ENCODE results near the gene IFNL3. TPM values are rescaled to one million over a fixed set of nuclear protein-coding genes. Genes with fewer than 3 reads are reported as not detected.

Gene IFNL3
- 0.81 TPM in 1 of 2 replicates, not detected in the other for polyA plus RNA-seq

GRCh38 chr19:39244410-39245100, at the start of gene IFNL3:
Gene IFNL3, minus strand, starts transcription at chr19:39245006. Its CDS starts 39 bp downstream, at chr19:39244967.

GRCh38 chr19:39268085-39268484, 23.3 kb upstream of the IFNL3 start, which contains the start of gene IFNL2:
Gene IFNL2, plus strand, starts transcription at chr19:39268396. Its CDS starts 173 bp downstream, at chr19:39268569.

GRCh38 chr19:39248806-39249205, 4.0 kb upstream of the IFNL3 start, which contains the start of gene IFNL4:
Gene IFNL4, minus strand, starts transcription at chr19:39248856.

GRCh38 chr19:39203372-39204341, 41.1 kb downstream of the IFNL3 start, which contains the start of gene SYCN:
Gene SYCN, minus strand, starts transcription at chr19:39204263. Its CDS starts 9 bp downstream, at chr19:39204254.

GRCh38 chr19:39196860-39197562, 47.8 kb downstream of the IFNL3 start, which contains the start of gene NCCRP1:
Gene NCCRP1, plus strand, starts transcription at chr19:39196964. Its CDS starts 19 bp downstream, at chr19:39196983.

Other genes starting within 250 kb of the IFNL3 start
- gene FBXO27, start 212.5 kb downstream of the IFNL3 start, polyA plus RNA-seq = 2.2 and 2.7 TPM in 2 replicates
- gene ACP7, start 160.6 kb downstream of the IFNL3 start, polyA plus RNA-seq = not detected in 2 replicates
- gene PAK4, start 119.2 kb downstream of the IFNL3 start, polyA plus RNA-seq = 0.22 and 2.0 TPM in 2 replicates
- gene NCCRP1, start 48.0 kb downstream of the IFNL3 start, polyA plus RNA-seq = 0.20 TPM in 1 of 2 replicates, not detected in the other
- not detected in 2 replicates for gene SYCN, start 40.7 kb downstream of the IFNL3 start, polyA plus RNA-seq
- not detected in 2 replicates for gene IFNL4, start 3.9 kb upstream of the IFNL3 start, polyA plus RNA-seq
- gene IFNL2, start 23.4 kb upstream of the IFNL3 start, polyA plus RNA-seq = not detected in 2 replicates
- gene IFNL1, start 51.4 kb upstream of the IFNL3 start, polyA plus RNA-seq = not detected in 2 replicates
- 1.6 and 2.0 TPM in 2 replicates for gene LRFN1, start 75.9 kb upstream of the IFNL3 start, polyA plus RNA-seq
- 17.9 and 20.4 TPM in 2 replicates for gene GMFG, start 91.0 kb upstream of the IFNL3 start, polyA plus RNA-seq
- 3.5 and 3.9 TPM in 2 replicates for gene SAMD4B, start 97.4 kb upstream of the IFNL3 start, polyA plus RNA-seq
- gene PAF1, start 146.1 kb upstream of the IFNL3 start, polyA plus RNA-seq = 4.5 and 13.7 TPM in 2 replicates
- gene MED29, start 146.4 kb upstream of the IFNL3 start, polyA plus RNA-seq = 8.5 and 17.3 TPM in 2 replicates
- 0.92 and 2.1 TPM in 2 replicates for gene ZFP36, start 161.8 kb upstream of the IFNL3 start, polyA plus RNA-seq
- gene PLEKHG2, start 167.7 kb upstream of the IFNL3 start, polyA plus RNA-seq = not detected in 2 replicates
- gene RPS16, start 190.9 kb upstream of the IFNL3 start, polyA plus RNA-seq = 356 and 405 TPM in 2 replicates
- gene SUPT5H, start 200.6 kb upstream of the IFNL3 start, polyA plus RNA-seq = 60.5 and 76.2 TPM in 2 replicates
- gene TIMM50, start 235.8 kb upstream of the IFNL3 start, polyA plus RNA-seq = 62.3 and 76.3 TPM in 2 replicates